ENCODE results near the gene HOMER2. TPM values are rescaled to one million over a fixed set of nuclear protein-coding genes. Genes with fewer than 3 reads are reported as not detected.

HOMER2 gene
- total and polyA plus RNA-seq, 2 experiments from 2014 or later: 10.8 to 23.9 TPM

- H3K4me2 ChIP-seq: no peak overlapping the region
- H4K20me1 ChIP-seq (replicated peaks; ENCODE audit: insufficient read depth): no peaks in the 10 kb centered on the region
- H3K79me2 ChIP-seq (replicated peaks; ENCODE audit: insufficient read depth): no peaks in the 10 kb centered on the region
- Mint-ChIP-seq H3K9me3 (no peaks in the 10 kb centered on the region), H3K36me3 (ENCODE audit: low read depth) (peaks cover 13% of the 10 kb centered on the region; the same call in 2 of the 3 replicates), H3K27ac (no peak overlapping the region), H3K4me1 (no peaks in the 10 kb centered on the region; the same call in 2 of the 3 replicates), H3K4me3 (no peak overlapping the region), H3K27me3 (ENCODE audit: insufficient read depth, low read depth, poor library complexity) (no peaks in the 10 kb centered on the region)
- H3K9me2 ChIP-seq (ENCODE audit: insufficient read depth): no peaks in the 10 kb centered on the region
- no peak overlapping the region for H3K4me3 ChIP-seq
- H2AFZ ChIP-seq: no peak overlapping the region
- H3K4me1 ChIP-seq (ENCODE audit: insufficient read depth): no peaks in the 10 kb centered on the region
- no peak for DNase-seq (ENCODE audit: low spot score)
- H3K27me3 ChIP-seq (ENCODE audit: insufficient read depth): no peaks in the 10 kb centered on the region
- no peaks in the 10 kb centered on the region; the same call in 1 of the 2 replicates for H3K36me3 ChIP-seq (ENCODE audit: insufficient read depth)
- ATAC-seq: no peak
- no peak overlapping the region for H3K27ac ChIP-seq (ENCODE audit: low read depth)
- no peak for TF ChIP-seq NANOG (IDR thresholded peaks at IDR 0.05; ENCODE audit: borderline replicate concordance)
- no peak for TF ChIP-seq STAT1 (IDR thresholded peaks at IDR 0.05; ENCODE audit: unreplicated experiment)
- TF ChIP-seq ZNF114 (CRISPR knock-in tag; IDR thresholded peaks at IDR 0.05): no peak
- TF ChIP-seq EZH2phosphoT487 (IDR thresholded peaks at IDR 0.05; ENCODE audit: unreplicated experiment): no peak
- no peak for TF ChIP-seq ZNF331 (CRISPR knock-in tag; IDR thresholded peaks at IDR 0.05; ENCODE audit: low read depth)
- TF ChIP-seq ETS1 (IDR thresholded peaks at IDR 0.05): no peak
- TF ChIP-seq POLR2AphosphoS5 (IDR thresholded peaks at IDR 0.05; ENCODE audit: low read depth): no peak
- TF ChIP-seq REST (IDR thresholded peaks at IDR 0.05; ENCODE audit: unreplicated experiment): no peak
- TF ChIP-seq CTCF (conservative IDR thresholded peaks at IDR 0.05; ENCODE audit: low read depth in 2 of 2): no peak
- TF ChIP-seq CREB1 (CRISPR knock-in tag; IDR thresholded peaks at IDR 0.05; ENCODE audit: low read depth): no peak
- no peak for TF ChIP-seq EZH2 (IDR thresholded peaks at IDR 0.05; ENCODE audit: low read depth, unreplicated experiment)
- TF ChIP-seq JUNB (IDR thresholded peaks at IDR 0.05; ENCODE audit: unreplicated experiment): no peak
- TF ChIP-seq ZNF462 (CRISPR knock-in tag; IDR thresholded peaks at IDR 0.05): no peak
- H3F3A ChIP-seq (replicated peaks; ENCODE audit: low read depth): no peaks in the 10 kb centered on the region
Observed at GRCh38 chr15:82839136-82839535, 113.4 kb downstream of the HOMER2 start.

Measured in GM23338 (cell line).